GM12878 (cell line): ENCODE results near the gene DMRT1. TPM values are rescaled to one million over a fixed set of nuclear protein-coding genes. Genes with fewer than 3 reads are reported as not detected.

Source experiments
- ATAC-seq: fragments of 200-7000 bp; cut with Tn5 transposase; 3 replicates; pipeline ENCODE4 v1.9.1; 2020; ENCODE audit warnings: mild to moderate bottlenecking, moderate library complexity
- BruUV-seq: library from RNA; stranded (reverse); fragments of 400-500 nt; replicated peaks from 2 replicates; lab custom pipeline; 2021; lab: Mats Ljungman, UMichigan
- CTCF ChIA-PET: fragments of 300-600 bp; sonication (Branson Sonifier 250); formaldehyde crosslinking; extraction: SDS; loops from one replicate; lab custom pipeline; 2021; ENCODE audit warnings: inconsistent platforms; lab: Yijun Ruan, JAX
- POLR2A ChIA-PET: fragments of 350-600 bp; formaldehyde crosslinking; extraction: SDS; loops from one replicate; lab custom pipeline; 2021; ENCODE audit warnings: inconsistent platforms; lab: Charles Lee
- RAD21 ChIA-PET: fragments of 300-600 bp; sonication (Branson Sonifier 250); formaldehyde crosslinking; loops from one replicate; lab custom pipeline; 2023; ENCODE audit warnings: antibody characterized with exemption; ENCODE audit not compliant: unreplicated experiment; lab: Charles Lee
- SMC1A ChIA-PET: fragments of 300-600 bp; sonication (Branson Sonifier 250); formaldehyde crosslinking; loops from one replicate; lab custom pipeline; 2023; ENCODE audit not compliant: unreplicated experiment, uncharacterized antibody; lab: Charles Lee
- DNase-seq: peaks from one replicate; pipeline ENCODE4 v3.0.0-alpha.2; 2011; ENCODE audit warnings: low read depth, low spot score
- FAIRE-seq: peaks from 3 replicates; lab custom pipeline; 2011; peaks lifted over from hg19 to GRCh38; lab: Jason Lieb, UNC
- H2AFZ ChIP-seq: 2 replicates; pipeline ENCODE4 v1.6.0; 2011; ENCODE audit warnings: low read depth, low read length, control low read depth; ENCODE audit not compliant: control insufficient read depth
- H3K27ac ChIP-seq: 2 replicates; pipeline ENCODE4 v1.5.1; 2011; ENCODE audit warnings: control low read depth; ENCODE audit not compliant: control insufficient read depth, insufficient read depth
- H3K27me3 ChIP-seq, 2 experiments: replicated peaks in 1 of 2; 2 replicates each; pipeline versions ENCODE4 v1.6.0 to v1.6.1; 2011; ENCODE audit warnings: low read length in 1 of 2; ENCODE audit not compliant: control insufficient read depth in 2 of 2, insufficient read depth in 2 of 2
- H3K36me3 ChIP-seq, 2 experiments: 2 replicates each; pipeline ENCODE4 v1.5.1; 2011; ENCODE audit warnings: low read length in 1 of 2; ENCODE audit not compliant: control insufficient read depth in 2 of 2, insufficient read depth in 2 of 2
- H3K4me1 ChIP-seq: 2 replicates; pipeline ENCODE4 v1.6.1; 2011; ENCODE audit warnings: mild to moderate bottlenecking, low read length, moderate library complexity, mixed read lengths; ENCODE audit not compliant: control insufficient read depth, insufficient read depth
- H3K4me2 ChIP-seq: 2 replicates; pipeline ENCODE4 v1.6.0; 2011; ENCODE audit warnings: control low read depth; ENCODE audit not compliant: control insufficient read depth, insufficient read depth
- H3K4me3 ChIP-seq: fragments of 200-600 bp; sonication (generic); 2 replicates; pipeline ENCODE4 v1.5.1; 2016
- H3K79me2 ChIP-seq: 2 replicates; pipeline ENCODE4 v1.6.0; 2011; ENCODE audit warnings: low read length; ENCODE audit not compliant: control insufficient read depth, insufficient read depth
- H3K9ac ChIP-seq: 2 replicates; pipeline ENCODE4 v1.8.0; 2011; ENCODE audit warnings: low read length, control low read depth, mixed read lengths; ENCODE audit not compliant: control insufficient read depth, insufficient read depth
- H3K9me3 ChIP-seq: replicated peaks from 3 replicates; pipeline ENCODE4 v1.5.1; 2011; ENCODE audit warnings: mild to moderate bottlenecking, low read length; ENCODE audit not compliant: control insufficient read depth, insufficient read depth
- H4K20me1 ChIP-seq: 2 replicates; pipeline ENCODE4 v1.6.0; 2011; ENCODE audit not compliant: control insufficient read depth, insufficient read depth
- ATF7 ChIP-seq: fragments of 450-650 bp; IDR thresholded peaks from 2 replicates; pipeline ENCODE4 v1.6.1; 2016; ENCODE audit warnings: low read depth, mild to moderate bottlenecking
- ETV6 ChIP-seq, 2 experiments: fragments of 450-650 bp in 1 of 2; IDR thresholded peaks in 1 of 2; conservative IDR thresholded peaks in 1 of 2; 2 replicates each; pipeline ENCODE4 v1.6.1; 2014; ENCODE audit warnings: antibody characterized with exemption in 1 of 2, borderline replicate concordance in 1 of 2, low read depth in 1 of 2, mild to moderate bottlenecking in 1 of 2, moderate library complexity in 1 of 2
- FOXM1 ChIP-seq: IDR thresholded peaks from 2 replicates; pipeline ENCODE4 v1.6.1; 2012; ENCODE audit warnings: low read depth, mild to moderate bottlenecking, inconsistent platforms, low read length, moderate library complexity
- KDM1A ChIP-seq: fragments of 200-600 bp; sonication (generic); IDR thresholded peaks from 2 replicates; pipeline ENCODE4 v1.6.1; 2016; ENCODE audit warnings: borderline replicate concordance
- PKNOX1 ChIP-seq: fragments of 450-650 bp; IDR thresholded peaks from 2 replicates; pipeline ENCODE4 v1.6.1; 2016; ENCODE audit warnings: mild to moderate bottlenecking
- PML ChIP-seq: IDR thresholded peaks from 2 replicates; pipeline ENCODE4 v1.6.1; 2012; ENCODE audit warnings: low read length, inconsistent platforms
- RAD51 ChIP-seq: fragments of 450-650 bp; IDR thresholded peaks from 2 replicates; pipeline ENCODE4 v1.6.1; 2016; ENCODE audit warnings: moderate library complexity, mild to moderate bottlenecking, inconsistent platforms
- SPI1 ChIP-seq: IDR thresholded peaks from 2 replicates; pipeline ENCODE4 v1.6.1; 2011; ENCODE audit warnings: low read depth, mild to moderate bottlenecking, low read length, moderate library complexity, borderline replicate concordance; ENCODE audit not compliant: insufficient read depth
- WGBS: methylation state at CpG from one replicate; pipeline ENCODE4 v1.1.6; 2016; ENCODE audit warnings: low lambda C conversion rate; ENCODE audit not compliant: insufficient replicate concordance, insufficient coverage; ENCODE audit errors: missing lambda C conversion rate; 5-methylcytosine and 5-hydroxymethylcytosine counted together
- in situ Hi-C: fragments of 300-500 bp; cut with MboI; formaldehyde crosslinking; loops from 9 replicates; pipeline ENCODE4 v1.14.3; 2018; ENCODE audit warnings: mixed read lengths
- intact Hi-C: fragments of 100-400 bp; cut with micrococcal nuclease; formaldehyde crosslinking; loops from one replicate; pipeline ENCODE4 v1.14.2; 2022; ENCODE audit not compliant: unreplicated experiment
- polyA plus RNA-seq, 11 experiments: library from polyadenylated mRNA; depleted of rRNA in 4 of 11; unstranded in 6 of 11; stranded (reverse) in 5 of 11; fragments of >200 nt; fragmentation: Nextera tagmentation in 4 of 11; fragmentation: Illumina TruSeq in 1 of 11; extraction: Ambion mirVana in 4 of 11; extraction: Trizol in 1 of 11; gene quantifications; 1 replicate in 1 of 11; 2 replicates in 10 of 11; pipeline versions ENCODE4 v1.2.1 to v1.2.3, GENCODE V29; 2011 to 2016; ENCODE audit warnings: inconsistent platforms in 2 of 11, missing spikeins in 2 of 11, low read depth in 1 of 11
- total RNA-seq, 4 experiments: library from RNA; depleted of rRNA in 3 of 4; stranded (reverse); fragments of >200 nt in 3 of 4; fragmentation: Illumina TruSeq in 1 of 4; extraction: Trizol in 1 of 4; gene quantifications; 2 replicates each; pipeline versions ENCODE4 v1.2.1 to v1.2.3, GENCODE V29; 2013 to 2021
- TF ChIP-seq, protein P1 (sequence below): IDR thresholded peaks from 2 replicates; pipeline ENCODE4 v1.6.1; 2011; ENCODE audit warnings: mild to moderate bottlenecking, low read depth, low read length, moderate library complexity; ENCODE audit not compliant: insufficient replicate concordance

DMRT1 gene
- total and polyA plus RNA-seq, 10 of the 15 experiments (the other 5 are each of a cell fraction or from before 2014, with no cell fraction given) = 0.06 to 1.9 (median 0.24) TPM

DNA sequence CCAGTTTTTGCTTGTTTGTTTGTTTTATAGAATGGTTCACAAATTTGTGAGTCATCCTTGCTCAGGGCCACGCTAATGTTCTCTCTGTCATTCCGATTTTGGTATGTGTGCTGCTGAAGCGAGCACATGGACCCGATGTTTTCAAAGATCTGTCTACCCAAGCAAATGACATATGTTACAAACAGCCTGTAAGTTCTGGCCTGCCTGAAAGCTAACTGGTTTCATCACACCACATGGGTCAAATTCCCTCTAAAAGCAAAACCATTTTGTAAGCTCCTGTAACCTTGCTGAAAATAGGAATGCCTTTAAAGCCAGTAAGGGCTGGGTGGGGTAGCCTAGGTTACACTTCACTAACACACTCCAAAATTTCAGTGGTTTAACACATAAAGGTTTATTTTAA, 160.3 kb downstream of the DMRT1 start (continued):
- no peak for TF ChIP-seq ETV6 (conservative IDR thresholded peaks at IDR 0.05 in 1 of 2, IDR thresholded peaks at IDR 0.05 in 1 of 2; ENCODE audit: borderline replicate concordance in 1 of 2, low read depth in 1 of 2)
- TF ChIP-seq PML = no peak
- TF ChIP-seq KDM1A = no peak

GRCh38 chr9:1002678-1003077, 161.2 kb downstream of the DMRT1 start:
- Histone ChIP-seq H2AFZ (no peak overlapping the region), H3K9me3 (no peaks in the 10 kb centered on the region; the same call in 2 of the 3 replicates), H4K20me1 (no peaks in the 10 kb centered on the region), H3K27ac (no peak overlapping the region), H3K36me3 (no peaks in the 10 kb centered on the region), H3K4me1 (peaks cover 3% of the 10 kb centered on the region; the same call in 1 of the 2 replicates), H3K9ac (no peak overlapping the region), H3K79me2 (no peaks in the 10 kb centered on the region), H3K4me2 (no peak overlapping the region), H3K4me3 (no peak overlapping the region), H3K27me3 (no peaks in the 10 kb centered on the region)
- DNase-seq (no peak), FAIRE-seq (no peak), ATAC-seq (peak; percentile 65)
- RAD21 ChIA-PET = interaction anchor here (0.6 to 3.8 kb wide), 8 partner anchors 103 to 616 kb away, joined by 3 to 43 read pairs (median 4); no protein-coding TSS in a partner anchor
- BruUV-seq = no TSS peak
- CTCF ChIA-PET = interaction anchor here (0.5 to 6.4 kb wide), 10 partner anchors 14 to 355 kb away, joined by 3 to 153 read pairs (median 6); no protein-coding TSS in a partner anchor
- intact Hi-C loops (loop anchor here (10.0 kb wide), 2 partner anchors 198 to 528 kb away; no protein-coding TSS in a partner anchor), in situ Hi-C loops (loop anchor here (5.0 kb wide), 1 partner anchor 110 kb away; no protein-coding TSS in a partner anchor)
- WGBS = no CpG with 5 or more reads among the region's 2 CpGs
- TF ChIP-seq, protein P1, sequence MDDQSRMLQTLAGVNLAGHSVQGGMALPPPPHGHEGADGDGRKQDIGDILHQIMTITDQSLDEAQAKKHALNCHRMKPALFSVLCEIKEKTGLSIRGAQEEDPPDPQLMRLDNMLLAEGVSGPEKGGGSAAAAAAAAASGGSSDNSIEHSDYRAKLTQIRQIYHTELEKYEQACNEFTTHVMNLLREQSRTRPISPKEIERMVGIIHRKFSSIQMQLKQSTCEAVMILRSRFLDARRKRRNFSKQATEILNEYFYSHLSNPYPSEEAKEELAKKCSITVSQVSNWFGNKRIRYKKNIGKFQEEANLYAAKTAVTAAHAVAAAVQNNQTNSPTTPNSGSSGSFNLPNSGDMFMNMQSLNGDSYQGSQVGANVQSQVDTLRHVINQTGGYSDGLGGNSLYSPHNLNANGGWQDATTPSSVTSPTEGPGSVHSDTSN = peak; percentile 10
- TF ChIP-seq SPI1 = no peak
- no peak for TF ChIP-seq FOXM1
- no peak for TF ChIP-seq ATF7
- peak; percentile 73 for TF ChIP-seq PKNOX1
- TF ChIP-seq RAD51 = peak; percentile 38; the same call in 1 of the 2 replicates
- POLR2A ChIA-PET = interaction anchor here (0.6 to 1.4 kb wide), 3 partner anchors 108 to 1658 kb away, joined by 4 read pairs; no protein-coding TSS in a partner anchor
- SMC1A ChIA-PET = interaction anchor here (0.7 to 6.6 kb wide), 11 partner anchors 103 to 433 kb away, joined by 3 to 92 read pairs (median 4); no protein-coding TSS in a partner anchor
